Muscle of back (tissue), 11 donors: ENCODE measurements around the gene MYCBP2. TPM values are rescaled to one million over a fixed set of nuclear protein-coding genes. Genes with fewer than 3 reads are reported as not detected.
"Not testable (repeated sequence)": the region's sequence is repeated elsewhere in the genome, so short reads cannot be mapped to it uniquely, and the experiment has no call there.

ENCODE experiments used
- DNase-seq, 3 donors: peaks; one replicate each; pipeline versions ENCODE4 v3.0.0 to v3.0.0-alpha.2; 2013
- polyA plus RNA-seq, 10 donors: library from polyadenylated mRNA; unstranded; fragments of 120-200 nt; gene quantifications; one replicate each; pipeline ENCODE4 v1.2.1, GENCODE V29; 2013; ENCODE audit not compliant: insufficient read length in 10 of 10

The MYCBP2 gene
- polyA plus RNA-seq, 10 donors = 41.6 to 56.7 (median 52.1) TPM

- DNase-seq = no peak
These were observed 10.3 kb upstream of the MYCBP2 start for GRCh38 chr13:77337159-77337558.

GRCh38 chr13:77335543-77335942 is 8.6 kb upstream of the MYCBP2 start:
- DNase-seq = no peak

- no peak for DNase-seq
These were observed 6.7 kb upstream of the MYCBP2 start for GRCh38 chr13:77333594-77333993.

- DNase-seq = no peak
These were observed 4.5 kb upstream of the MYCBP2 start for GRCh38 chr13:77331421-77331820.

DNA sequence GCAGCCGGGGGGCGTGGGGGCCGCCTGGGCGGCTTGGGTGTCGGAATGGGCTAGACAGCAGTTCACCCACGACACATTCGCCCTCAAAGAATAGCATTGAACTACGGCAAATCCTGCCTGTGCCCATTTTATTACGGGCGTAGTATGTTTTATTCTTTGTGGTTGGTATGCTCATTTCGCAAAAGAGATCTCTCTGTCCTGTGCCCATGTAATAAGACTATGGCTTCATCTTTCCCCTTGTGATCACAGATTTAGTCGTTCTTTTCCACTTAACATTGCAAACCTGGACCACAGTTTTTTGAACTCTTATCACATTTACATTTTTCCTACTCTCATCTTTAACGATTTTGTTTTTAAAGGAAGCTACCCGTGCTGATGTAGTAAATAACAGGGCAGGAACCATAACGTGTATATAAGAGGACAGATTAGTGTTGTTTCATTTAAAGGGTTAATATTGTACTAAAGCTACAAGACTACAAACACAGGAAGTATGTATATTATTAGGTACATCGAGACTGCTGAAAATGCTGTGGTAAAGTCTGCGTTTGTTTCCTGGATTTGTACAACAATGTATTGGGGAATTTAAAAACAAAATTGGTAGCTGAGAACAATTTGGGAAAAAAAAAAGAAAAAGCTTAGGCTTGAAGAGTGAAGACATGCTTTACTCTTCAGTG is 3.2 kb upstream of the MYCBP2 start:
- peak in 1 of 3 donors; percentile 9 for DNase-seq

DNA sequence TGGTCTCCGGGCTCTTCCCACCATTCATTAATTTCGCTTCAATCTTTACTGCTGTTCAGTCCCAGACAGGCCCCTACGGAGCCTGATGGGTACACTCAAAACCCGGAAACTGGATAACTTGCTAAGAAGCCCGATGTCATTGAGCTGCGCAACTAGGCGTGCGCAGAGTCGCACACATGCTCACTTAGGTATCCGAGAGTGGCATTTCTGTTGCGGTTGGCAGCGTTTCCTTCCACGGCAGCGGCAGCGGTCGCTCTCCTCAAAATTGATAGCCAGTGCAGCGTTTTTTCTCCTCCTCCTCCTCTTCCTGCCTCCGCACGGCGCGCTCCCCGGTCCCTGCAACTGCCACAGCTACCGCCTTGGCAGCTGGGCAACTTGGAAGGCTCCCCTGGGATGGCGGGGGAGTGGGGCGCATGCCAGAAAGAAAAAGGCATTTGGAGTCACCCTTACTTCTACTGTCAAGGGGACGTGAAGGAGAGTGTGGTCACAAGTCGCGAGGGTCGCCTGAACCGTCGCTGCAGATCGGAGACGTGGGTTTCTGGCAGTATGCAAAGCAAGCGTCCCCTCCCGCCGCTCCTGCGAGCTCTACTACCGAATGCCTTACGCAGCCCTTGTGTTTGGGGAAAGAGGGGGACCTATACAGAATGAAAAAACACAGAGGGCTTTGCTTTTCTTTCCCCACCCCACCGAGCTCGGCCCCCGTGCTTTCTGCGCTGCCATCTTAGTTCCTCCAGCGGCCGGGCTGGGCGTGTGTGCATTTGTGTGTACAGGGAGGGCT is 2.4 kb upstream of the MYCBP2 start:
- peak; percentile 95 to 98 (median 96) for DNase-seq

GRCh38 chr13:77328819-77329132 is 1.9 kb upstream of the MYCBP2 start:
- DNase-seq = no peak

GRCh38 chr13:77325371-77325980 is 1.4 kb downstream of the MYCBP2 start:
- peak in 2 of 3 donors; percentile 16 to 64 for DNase-seq

DNA sequence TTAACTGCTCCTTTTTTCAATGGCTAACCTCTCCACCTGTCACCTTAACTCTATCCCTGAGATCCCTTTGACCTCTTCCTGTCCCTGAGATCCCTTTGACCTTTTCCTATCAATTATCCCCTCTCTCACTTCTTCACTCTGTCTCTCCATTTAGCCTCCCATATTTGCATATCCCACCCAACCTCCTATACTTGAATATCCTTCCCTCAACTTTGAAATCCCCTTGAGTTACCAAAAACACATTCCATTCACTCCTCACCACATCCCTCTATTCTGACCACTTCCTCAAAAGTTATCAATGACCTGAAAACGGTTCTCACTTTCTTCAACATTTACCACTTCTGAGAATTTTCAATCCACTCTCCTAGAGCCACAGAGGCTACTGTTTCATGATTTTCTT is 3.0 kb downstream of the MYCBP2 start:
- DNase-seq = no peak

DNA sequence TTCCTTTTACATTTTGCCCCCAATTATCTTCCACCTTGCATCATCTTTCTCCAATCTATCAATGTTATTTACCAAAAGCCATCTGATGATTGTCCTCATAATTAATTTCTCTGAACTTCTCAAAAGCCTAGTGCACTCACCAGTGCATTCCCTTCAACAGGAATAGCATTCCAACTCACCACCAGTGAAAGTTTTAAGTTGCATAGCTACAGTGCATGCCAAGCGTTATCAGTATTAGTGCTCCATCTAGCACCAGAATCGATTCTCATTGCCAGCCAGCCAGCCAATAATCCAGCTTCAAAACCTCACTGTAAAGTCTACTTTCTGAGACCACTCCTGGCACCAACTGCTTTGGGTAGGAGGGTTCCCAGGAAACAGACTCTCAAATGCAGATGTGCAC is 7.4 kb downstream of the MYCBP2 start:
- DNase-seq = no peak

DNA sequence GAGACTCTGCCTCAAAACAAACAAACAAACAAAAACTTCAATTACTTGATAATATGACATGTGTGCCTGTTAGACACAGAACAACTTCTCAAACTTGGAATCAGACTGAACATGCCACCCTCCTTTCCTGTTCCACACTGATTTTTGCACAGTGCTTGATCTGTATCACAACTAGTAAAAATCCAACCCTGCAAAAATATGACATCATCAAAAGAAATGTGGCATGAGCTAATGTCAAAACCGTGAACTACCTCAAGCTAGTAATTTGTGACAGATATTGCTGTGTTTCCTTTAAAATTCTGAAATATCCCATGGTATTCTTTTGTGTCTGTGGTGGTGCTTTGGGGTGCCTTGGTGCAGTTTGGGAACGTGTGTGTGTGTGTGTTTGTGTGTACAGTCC is 8.2 kb downstream of the MYCBP2 start:
- DNase-seq = no peak

GRCh38 chr13:77316430-77316829 is 10.5 kb downstream of the MYCBP2 start:
- DNase-seq = no peak

DNA sequence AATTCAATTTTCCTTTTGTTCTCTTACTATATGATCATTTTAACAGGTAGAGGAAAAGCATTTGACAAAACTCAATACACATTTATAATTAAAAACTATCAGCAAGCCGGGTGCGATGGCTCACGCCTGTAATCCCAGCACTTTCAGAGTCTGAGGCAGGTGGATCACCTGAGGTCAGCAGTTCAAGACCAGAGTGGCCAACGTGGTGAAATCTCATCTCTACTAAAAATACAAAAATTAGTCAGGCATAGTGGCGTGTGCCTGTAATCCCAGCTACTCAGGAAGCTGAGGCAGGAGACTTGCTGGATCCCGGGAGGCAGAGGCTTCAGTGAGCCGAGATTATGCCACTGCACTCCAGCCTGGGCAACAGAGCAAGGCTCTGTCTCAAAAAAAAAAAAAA is 11.4 kb downstream of the MYCBP2 start:
- DNase-seq = not testable (repeated sequence)

DNA sequence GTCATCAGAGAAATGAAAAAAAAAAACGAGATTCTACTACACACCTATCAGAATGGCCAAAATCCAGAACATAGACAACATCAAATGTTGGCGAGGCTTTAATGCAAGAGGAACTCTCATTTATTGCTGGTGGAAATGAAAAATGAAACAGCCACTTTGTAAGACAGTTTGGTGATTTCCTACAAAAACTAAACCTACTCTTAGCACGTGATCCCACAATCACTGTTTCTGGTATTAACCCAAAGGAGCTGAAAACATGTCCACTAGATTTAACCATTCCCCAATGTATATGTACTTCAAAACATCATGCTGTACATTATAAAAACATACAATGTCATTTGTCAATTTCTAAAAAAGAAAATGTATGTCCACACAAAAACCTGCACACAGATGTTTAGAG is 13.0 kb downstream of the MYCBP2 start:
- no peak for DNase-seq

- no peak for DNase-seq
These were observed 14.6 kb downstream of the MYCBP2 start for GRCh38 chr13:77312311-77312710.

DNA sequence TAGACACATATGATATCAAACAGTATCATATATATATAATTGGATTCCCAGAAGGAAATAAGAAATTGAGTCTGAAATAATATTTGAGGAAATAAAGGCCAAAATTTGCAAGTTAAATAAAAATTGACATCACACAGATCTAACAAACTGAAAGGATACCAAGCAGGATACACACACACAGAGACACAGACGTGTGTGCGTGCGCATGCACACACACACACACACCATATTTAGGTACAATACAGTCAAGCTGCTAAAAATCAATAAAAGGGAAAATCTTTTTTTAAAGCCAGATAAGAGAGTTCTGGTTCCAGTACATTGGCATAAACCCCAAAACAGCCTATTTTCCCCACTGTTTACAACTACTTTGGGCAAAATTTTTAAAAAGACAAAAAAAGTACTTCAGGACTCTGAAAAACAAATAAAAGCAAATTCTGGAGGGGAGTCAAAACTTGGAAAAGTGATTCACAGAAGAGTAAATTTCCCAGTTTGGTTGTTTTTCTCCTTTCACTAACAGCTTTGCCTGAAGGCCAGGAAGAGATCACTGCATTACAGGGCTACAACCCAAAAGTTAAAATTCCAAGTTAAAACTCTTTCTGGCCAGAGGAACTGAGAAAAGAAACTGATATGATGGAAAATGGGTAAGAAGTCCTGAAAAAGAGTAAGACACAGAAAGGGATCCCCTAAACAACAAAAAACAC is 16.2 kb downstream of the MYCBP2 start:
- peak in 1 of 3 donors; percentile 36 for DNase-seq

- no peak for DNase-seq
These were observed 16.7 kb downstream of the MYCBP2 start for GRCh38 chr13:77310161-77310560.

GRCh38 chr13:77309254-77309653 is 17.6 kb downstream of the MYCBP2 start:
- DNase-seq = no peak

DNA sequence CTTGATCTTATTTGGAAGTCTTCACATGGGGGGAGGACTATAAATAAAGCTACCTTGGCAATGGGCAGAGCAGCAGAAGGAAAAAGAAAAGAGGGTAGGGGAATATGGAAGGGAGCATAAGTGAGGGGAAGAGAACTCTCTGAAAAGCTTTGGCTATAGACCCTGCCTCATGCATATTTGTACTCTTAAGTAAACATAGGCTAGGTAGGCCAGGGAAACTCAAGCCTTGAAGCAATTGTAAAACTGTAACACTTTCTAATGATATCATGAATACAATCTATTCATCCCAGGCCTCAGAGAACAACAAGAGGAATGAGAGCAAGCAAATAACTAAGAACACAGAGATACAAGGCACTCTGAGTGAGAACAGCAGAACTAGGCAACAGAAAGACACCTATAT is 20.4 kb downstream of the MYCBP2 start:
- DNase-seq = no peak

DNA sequence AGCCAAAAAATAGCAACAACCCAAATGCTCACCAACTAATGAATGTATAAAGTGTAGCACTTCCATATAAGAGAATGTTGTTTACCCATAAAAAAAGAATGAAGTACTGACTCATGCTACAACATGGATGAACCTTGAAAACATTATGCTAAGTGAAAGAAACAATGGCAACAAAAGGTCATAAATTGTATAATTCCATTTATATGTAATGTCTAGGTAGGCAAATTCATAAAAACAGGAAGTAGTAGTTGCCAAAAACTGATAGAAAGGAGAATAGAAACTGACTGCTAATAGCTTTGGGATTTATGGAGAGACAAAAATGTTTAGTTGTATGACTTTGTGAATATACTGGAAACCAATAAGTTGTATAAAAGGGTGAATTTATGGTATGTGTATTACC is 21.6 kb downstream of the MYCBP2 start:
- DNase-seq = no peak

- peak in 1 of 3 donors; percentile 38 for DNase-seq
These were observed 26.5 kb downstream of the MYCBP2 start for GRCh38 chr13:77300176-77301037.

GRCh38 chr13:77299587-77299986 is 27.3 kb downstream of the MYCBP2 start:
- no peak for DNase-seq
